NCI-H2227 treated with DMSO at 0.1 percent for 48 hours (cell line): ENCODE results near the gene CFAP97D1.
A peak's percentile ranks its signal among the peaks of the same experiment; 100 is the strongest.

ENCODE experiments used
- DNase-seq: peaks from one replicate; lab custom pipeline; 2025; lab: John Stamatoyannopoulos, UW

The CFAP97D1 gene

GRCh38 chr17:43780135-43780534 is at the start of gene CFAP97D1:
Gene CFAP97D1, plus strand, starts transcription at chr17:43780435. Its CDS starts 28 bp downstream, at chr17:43780463.
- DNase-seq, result no peak

GRCh38 chr17:43732958-43733357 is 47.3 kb upstream of the CFAP97D1 start:
- DNase-seq, result no peak

- DNase-seq, result no peak
These were observed 46.3 kb upstream of the CFAP97D1 start for GRCh38 chr17:43733956-43734355.

- DNase-seq, result no peak
These were observed 45.9 kb upstream of the CFAP97D1 start for GRCh38 chr17:43734376-43734775.

GRCh38 chr17:43736389-43736788 is 43.8 kb upstream of the CFAP97D1 start:
- no peak for DNase-seq

GRCh38 chr17:43737722-43738121 is 42.5 kb upstream of the CFAP97D1 start:
- DNase-seq, result no peak

- DNase-seq, result no peak
These were observed 39.7 kb upstream of the CFAP97D1 start for GRCh38 chr17:43740541-43740940.

- no peak for DNase-seq
These were observed 38.6 kb upstream of the CFAP97D1 start for GRCh38 chr17:43741636-43742035.

GRCh38 chr17:43745541-43745940 is 34.7 kb upstream of the CFAP97D1 start:
- DNase-seq, result no peak

GRCh38 chr17:43750153-43750552 is 30.1 kb upstream of the CFAP97D1 start:
- no peak for DNase-seq

- no peak for DNase-seq
These were observed 26.6 kb upstream of the CFAP97D1 start for GRCh38 chr17:43753493-43754129.

GRCh38 chr17:43754947-43755346 is 25.3 kb upstream of the CFAP97D1 start:
- DNase-seq, result no peak

GRCh38 chr17:43755389-43755875 is 24.8 kb upstream of the CFAP97D1 start:
- DNase-seq, result no peak

GRCh38 chr17:43756201-43756600 is 24.0 kb upstream of the CFAP97D1 start:
- DNase-seq, result no peak

- no peak for DNase-seq
These were observed 23.0 kb upstream of the CFAP97D1 start for GRCh38 chr17:43757171-43757660.

- DNase-seq, result no peak
These were observed 22.1 kb upstream of the CFAP97D1 start for GRCh38 chr17:43758086-43758485.

- DNase-seq, result no peak
These were observed 21.6 kb upstream of the CFAP97D1 start, which contains the start of gene SOST for GRCh38 chr17:43758497-43759174. Gene SOST, minus strand, starts transcription at chr17:43758791. Its CDS starts 50 bp downstream, at chr17:43758741.

GRCh38 chr17:43759836-43760235 is 20.4 kb upstream of the CFAP97D1 start:
- no peak for DNase-seq

GRCh38 chr17:43760254-43760852 is 19.9 kb upstream of the CFAP97D1 start:
- peak; percentile 90 for DNase-seq

GRCh38 chr17:43766413-43767052 is 13.7 kb upstream of the CFAP97D1 start:
- DNase-seq, result peak; percentile 44

GRCh38 chr17:43767053-43767712 is 13.1 kb upstream of the CFAP97D1 start:
- DNase-seq, result no peak

- DNase-seq, result no peak
These were observed 12.5 kb upstream of the CFAP97D1 start for GRCh38 chr17:43767713-43768059.
